ENCODE data around the gene DIP2C.
"Not testable (repeated sequence)": the region's sequence is repeated elsewhere in the genome, so short reads cannot be mapped to it uniquely, and the experiment has no call there.

DIP2C gene

DNA sequence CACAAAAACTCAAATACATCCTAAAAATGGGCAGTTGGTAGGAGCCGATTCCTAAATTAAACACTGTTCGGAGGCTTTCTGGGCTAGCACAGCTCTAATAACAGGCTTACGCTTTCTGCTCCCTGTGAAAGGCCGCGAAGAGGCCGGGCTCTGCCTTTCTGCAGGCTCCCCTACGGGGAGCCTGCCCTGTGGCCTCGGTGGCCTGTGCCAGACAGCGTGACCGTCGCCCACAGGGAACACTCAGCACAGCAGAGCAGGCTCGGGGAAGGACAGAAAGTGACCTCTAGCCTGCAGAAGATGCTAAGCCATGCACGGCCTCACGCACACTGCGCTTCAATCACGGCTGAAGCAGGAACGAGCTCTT lies 64.2 kb downstream of the DIP2C start:
- no peak for DNase-seq

DNA sequence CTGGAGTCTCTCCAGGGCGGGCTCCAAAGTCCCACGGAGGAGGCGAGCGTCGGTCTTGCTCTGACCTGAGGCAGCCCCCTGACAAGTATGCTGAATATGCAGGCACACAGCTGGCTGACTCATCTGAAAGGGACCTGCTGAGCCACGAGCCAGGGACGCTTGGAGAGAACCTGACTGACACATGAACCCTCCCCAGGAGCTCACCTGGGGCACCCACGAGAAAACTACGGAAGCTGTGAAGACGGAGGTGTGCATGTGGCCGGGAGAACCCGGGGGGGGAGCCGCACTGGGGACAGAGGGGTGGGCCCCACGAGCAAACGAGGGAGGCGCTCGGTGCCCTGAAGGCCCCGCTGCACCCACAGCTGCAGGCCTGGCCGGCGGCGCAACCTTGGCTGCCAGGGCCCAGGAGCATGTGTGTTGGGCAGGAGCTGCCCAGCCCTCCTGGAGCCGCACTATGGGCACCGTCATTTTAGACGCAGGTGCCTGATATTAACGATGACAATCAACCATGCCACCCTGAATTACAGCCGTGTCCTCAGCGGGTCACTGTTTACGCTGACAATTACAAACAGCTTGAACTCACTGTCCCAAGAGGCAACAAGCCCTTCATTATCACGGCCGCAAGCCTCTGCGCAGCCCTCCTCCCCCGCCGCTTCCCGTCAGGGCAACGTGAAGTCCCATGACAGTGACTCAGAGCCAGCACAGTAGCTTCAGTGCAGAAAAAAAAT lies 64.7 kb downstream of the DIP2C start:
- peak; percentile 73 for DNase-seq

DNA sequence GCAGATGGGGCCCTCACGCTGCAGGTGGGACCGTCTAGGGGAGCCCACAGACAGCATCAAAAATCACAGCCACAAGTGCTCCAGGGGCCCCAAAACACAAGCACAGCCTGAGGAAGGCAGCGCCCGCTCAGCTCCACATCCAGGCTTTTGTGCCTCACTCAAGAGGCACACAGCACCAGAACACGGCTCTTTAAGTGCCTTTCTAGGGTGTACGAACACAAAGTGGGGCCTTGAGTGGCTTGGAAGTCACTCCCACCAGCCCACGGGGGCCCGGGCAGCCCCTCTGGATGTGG lies 65.2 kb downstream of the DIP2C start:
- no peak for DNase-seq

DNA sequence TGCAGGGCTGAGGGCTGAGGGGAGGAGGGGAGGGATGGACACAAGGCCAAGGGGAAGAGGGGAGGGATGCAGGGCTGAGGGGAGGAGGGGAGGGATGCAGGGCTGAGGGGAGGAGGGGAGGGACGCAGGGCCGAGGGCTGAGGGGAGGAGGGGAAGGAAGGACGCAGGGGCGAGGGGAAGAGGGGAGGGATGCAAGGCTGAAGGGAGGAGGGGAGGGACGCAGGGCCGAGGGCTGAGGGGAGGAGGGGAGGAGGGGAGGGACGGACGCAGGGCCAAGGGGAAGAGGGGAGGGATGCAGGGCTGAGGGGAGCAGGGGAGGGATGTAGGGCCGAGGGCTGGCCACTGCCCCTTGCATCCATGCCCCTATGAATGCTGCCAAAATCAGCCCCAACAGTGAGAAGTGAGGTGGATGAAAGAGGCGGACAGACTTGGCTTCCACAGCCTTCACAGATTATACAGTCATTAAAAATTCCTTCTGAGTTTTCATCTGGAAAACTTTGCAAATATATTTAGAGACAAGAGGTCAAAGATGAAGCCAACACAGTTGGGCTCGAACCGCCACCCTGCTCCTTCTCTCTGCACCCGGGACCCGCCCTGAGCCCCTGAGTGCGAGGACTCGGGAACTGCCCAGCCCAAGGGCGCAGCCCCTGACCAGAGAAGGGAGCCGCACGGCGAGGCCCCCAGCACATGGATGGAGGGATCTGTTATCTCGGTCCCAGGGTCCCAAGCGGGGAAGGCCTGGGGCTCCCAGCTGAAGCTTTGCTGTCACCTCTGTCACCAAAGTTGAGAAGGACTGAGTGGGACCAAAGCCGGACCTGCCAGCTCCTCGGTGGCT lies 65.8 kb downstream of the DIP2C start:
- no peak for DNase-seq

DNA sequence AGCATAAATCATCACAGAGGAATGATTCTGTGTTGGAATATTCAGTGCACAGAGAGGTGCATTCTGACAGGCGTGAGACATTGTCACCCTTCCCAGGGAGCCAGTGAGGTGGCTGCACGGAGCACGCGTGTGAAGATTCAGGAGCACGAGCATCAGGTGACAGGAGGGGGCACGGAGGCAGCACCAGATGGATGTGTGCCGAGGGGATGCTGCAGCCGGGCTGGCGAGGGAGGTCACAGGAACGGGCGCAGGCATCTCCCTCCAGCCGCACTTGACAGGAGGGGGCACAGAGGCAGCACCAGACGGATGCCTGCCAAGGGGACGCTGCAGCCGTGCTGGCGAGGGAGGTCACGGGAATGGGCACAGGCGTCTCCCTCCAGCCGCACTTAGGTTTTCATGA lies 66.5 kb downstream of the DIP2C start:
- DNase-seq, result no peak

DNA sequence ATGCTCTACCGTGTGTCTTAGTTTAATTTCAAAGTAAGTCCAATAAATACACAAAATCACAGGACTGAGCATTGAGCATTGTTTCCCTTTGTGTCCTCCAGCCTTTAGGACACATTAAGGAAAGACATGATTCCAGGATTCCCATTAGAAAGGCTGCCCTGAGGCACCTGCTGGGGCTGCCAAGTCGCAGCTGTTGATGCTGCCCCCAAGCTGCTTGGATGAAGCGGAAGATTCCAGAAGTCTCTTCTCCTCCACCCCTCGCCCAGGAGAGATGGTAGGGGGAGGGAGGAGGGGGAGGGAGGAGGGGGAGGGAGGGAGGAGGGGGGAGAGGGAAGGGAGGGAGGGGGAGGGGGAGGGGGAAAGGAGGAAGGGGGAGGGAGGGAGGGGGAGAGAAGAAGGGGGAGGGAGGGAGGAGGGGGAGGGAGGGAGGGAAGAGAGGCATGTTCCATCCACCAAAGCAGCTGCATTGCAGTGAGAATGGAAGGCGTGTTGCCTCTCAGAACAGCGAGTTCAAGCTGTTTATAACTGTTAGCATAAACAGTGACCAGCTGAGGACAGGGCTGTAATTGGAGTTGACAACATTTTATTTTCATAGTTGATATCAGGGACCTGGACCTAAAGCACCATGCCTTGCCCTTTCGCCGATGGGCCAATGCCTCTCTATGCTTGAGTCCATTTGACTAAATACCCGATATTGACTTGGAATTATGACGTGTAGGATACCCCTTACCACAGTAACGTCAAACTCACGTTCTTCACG lies 67.3 kb downstream of the DIP2C start:
- no peak for DNase-seq

DNA sequence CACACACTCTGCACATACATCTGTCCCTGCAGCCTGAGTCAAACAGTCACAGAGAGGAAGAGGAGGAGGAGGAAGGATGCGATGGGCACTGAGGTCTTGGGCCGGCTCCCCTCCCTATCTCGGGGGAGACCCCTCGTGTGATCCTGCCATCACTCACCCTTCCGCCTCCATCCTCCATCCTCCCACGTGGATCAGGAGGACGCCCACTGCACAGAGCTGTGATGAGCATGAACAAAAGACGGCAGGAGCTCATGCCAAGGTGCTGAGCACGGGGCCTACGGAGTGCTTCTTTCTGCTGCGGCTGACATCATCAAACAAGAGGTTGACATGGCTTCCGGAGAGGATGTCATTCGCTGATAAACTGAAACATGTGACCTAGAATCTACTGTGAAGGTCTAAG lies 68.0 kb downstream of the DIP2C start:
- no peak for DNase-seq

DNA sequence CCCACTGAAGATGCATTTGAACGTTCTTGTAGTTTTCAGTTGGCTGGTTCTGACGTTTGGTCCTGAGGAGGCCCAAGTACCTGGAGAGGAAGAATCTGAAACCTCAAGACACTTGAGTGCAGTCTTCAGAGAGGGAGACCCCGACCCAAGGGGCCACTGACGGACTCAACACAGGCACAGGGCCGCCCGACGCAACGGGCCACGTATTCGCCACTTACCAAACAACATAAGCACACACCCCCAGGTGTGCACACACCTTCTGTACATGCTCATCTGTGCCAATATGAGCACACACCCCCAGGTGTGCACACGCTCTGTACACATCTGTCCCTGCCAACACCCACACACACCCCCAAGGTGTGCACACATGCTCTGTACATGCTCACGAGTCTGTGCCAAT lies 68.5 kb downstream of the DIP2C start:
- no peak for DNase-seq

DNA sequence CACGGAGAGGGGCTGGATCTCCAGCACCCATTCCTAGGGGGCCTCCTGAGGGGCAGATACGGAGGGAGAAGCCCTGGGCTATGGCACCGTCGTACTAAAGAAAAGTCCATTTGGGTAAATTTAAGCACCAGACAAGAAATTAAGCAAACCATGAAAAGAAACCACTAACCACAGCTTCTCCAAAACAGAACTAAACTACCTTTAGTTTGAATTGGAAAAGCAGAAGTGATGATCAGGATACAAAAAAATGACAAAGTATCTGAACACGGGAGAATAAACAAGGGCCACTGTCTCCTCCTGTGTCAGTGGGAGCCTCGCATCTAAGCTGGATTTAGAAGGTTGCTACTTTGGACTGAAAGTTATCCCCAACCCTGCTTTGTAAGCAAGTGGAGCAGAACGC lies 69.1 kb downstream of the DIP2C start:
- no peak for DNase-seq

DNA sequence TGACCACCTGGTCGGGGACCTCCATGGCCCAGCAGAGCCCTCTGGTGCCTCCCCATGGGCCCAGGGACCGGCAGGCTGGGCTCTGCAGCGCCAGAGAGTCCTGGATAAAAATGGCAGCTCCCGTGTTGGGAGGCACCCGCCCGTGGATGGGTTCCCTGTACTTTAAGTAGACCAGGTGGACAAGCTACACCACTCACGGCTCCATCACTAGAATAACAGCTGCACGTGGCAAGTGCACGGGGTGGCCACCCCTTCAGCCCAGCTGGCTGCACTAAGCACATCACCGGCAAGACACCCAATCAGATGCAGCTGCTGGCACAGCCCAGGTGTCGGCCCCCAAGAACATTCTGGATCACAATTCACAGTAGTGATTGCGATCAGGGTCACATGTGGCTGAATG lies 69.8 kb downstream of the DIP2C start:
- DNase-seq, result no peak

DNA sequence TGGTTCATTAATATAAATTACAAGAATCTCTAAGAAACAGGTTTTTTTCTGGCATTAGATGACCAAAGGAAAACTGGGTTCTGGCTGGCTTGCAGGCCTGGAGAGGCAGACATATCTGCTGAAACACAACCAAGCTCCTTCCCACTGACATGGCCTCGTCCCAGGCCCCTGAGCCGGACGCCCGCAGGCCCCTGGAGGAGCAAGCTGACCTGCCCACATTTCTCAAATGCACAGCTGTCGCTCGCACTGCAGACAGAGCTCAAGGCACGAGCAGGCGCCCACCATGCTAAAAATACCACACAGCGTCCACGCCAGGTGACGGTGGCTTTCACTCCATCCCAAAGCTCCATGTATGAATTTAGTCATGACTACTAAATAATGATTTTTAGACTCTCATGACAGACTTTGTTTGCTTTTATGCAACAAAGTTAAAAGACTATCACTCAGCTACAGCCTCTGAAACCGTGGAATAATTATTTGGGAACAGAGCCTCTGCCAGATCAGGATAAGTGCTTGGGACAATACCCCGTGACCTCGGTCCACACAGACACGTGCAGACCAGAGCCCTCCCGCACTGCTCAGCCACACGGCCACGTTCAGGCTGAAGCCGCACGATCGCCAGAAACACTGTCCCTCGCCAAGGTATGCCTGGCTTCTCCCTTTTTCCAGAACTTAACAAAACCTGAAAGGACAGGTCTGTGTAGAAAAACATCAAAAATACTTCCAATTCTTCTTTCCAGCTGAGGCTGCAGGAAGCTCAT lies 71.1 kb downstream of the DIP2C start:
- no peak for DNase-seq

DNA sequence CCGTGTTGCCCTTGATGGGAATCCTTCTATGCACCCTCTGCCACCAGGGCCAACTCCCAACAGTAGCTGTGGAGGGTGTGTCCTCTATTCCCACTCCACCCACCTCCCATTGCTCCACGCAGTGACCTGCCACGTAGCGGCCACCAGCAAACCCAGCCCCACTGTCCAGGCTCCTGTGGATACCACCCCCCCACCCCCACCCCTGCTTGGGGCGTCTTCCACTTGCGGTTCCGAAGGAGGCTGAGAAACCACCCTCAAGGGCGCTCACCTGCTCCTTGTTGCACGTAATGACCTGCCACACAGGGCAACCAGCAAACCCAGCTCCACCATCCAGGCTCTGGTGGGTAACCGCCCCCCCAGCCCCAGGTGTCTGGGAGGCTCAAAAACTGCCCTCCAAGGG lies 72.0 kb downstream of the DIP2C start:
- no peak for DNase-seq

DNA sequence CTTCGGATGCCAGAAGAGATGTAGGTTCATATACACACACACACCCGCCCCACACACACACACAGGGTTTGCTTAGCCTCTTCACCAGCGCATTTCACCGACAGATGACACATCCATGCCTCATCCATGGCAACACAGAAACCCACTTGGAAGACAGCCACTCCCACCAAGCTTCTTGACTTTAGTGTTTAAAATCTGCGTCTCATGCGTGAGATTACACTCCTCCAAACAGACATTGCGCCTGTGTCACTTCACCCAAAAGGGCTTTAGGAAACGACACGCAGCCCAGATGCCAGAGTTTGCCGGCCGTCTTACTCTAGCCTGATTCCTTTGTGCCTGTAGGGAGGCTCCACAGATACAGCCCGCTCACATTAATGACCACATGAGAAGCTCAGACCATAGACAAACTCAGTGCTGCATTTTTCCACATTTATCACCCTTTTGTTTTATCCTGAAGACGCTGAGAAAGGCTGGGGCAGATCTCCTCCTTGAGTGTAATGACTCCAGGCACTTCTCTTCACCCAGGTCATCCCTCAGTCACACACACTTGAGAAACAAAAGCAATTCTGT lies 73.8 kb downstream of the DIP2C start:
- DNase-seq, result no peak

DNA sequence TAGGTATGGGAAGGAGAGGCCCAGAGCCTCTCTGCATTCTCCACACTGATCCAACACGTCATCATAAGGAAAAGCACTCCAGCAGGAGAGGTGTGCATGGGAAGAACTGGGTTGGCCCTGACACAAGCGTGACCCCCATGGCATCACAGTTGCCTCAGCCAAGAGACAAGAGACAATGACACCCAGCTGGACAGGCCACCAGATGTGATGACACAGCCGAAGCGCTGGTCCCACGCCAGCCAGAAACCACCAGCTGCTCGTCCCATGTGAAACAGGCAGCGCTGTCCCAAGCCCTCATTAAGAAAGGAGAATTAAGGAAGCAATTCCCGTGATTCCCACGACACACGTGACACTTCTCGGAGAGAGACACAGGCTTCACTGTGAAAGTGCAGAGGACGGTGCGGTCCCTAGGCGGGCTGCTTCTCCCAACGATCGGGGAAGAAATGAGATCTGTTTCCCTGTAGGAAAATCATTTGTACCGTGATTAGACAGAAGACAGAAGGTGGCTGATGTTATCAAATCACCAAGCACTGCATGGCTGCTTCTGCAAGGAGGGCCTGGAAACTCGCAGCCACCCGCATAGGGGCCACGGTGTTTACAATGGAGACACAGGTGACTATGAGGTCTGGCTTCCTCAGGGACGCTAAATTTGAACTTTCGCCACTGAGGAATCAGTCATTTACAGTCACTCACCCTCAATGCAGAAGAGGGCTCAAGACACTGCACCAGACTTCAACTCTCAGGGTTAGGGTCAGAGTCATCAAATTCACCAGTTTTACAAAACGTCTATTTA lies 74.5 kb downstream of the DIP2C start:
- DNase-seq, result no peak

DNA sequence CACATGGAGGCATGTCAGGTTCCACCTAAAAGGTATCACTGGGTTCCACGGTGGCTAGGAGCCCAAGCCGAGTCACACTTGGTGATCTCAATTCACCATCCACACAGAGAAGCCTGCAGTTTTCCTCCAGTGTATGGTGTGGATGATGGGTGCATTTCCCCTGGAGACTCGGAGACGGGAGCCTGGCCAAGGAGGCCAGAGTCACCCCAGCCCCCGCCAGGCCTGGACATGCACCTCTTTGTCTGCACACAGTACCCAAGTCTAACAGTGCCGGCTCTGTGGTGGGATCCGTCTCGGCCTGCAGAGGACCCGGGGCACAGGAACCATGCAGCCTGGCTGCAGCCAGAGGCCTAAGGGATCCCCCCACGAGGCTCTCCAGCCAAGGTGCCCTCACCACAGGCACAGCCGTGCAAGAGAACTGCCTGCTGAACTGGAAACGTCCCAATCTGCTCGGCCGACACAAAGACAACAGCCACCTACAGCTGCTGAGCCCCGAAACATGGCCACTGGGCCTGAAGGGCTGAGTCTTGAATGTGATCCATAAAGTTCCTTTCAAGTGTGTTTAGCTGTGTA lies 75.2 kb downstream of the DIP2C start:
- no peak for DNase-seq

DNA sequence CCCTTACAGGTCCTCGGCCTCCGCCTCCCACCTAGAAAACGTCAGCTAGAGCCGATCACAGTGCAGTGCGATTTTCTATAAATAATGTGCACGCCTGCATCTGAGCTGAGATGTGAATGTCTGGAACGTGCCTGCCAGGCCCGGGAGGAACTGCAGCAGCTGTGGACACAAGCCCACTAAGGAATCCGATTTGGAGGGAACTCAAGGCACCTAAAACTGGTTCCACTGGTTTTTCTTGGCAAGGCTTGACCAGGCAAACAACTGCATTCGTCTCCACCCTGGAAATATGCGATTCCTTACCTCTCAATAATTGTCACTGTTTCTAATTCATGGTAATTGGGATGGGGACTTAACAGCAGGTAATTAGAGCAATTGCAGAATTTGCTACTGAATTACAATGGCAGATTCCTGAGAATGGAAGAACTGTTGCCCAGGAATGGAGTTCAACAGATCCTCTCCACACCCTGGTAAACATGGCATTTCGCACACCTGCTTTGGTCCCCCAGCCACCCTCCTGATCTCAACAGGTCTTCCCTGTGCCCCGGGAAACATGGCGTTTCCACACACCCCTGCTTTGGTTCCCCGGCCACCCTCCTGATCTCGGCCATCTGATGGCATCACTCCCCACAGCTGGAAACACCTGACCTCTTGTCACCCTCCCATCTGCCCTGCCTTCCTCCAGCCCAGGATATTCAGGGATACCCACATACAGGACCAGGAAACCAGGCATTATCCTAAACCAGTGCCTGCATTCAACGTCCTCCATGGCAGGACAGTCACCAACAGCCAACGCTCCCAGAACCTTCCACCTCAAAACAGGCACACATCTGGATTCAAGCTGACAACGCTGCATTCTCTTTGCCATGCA lies 76.0 kb downstream of the DIP2C start:
- peak; percentile 80 for DNase-seq

DNA sequence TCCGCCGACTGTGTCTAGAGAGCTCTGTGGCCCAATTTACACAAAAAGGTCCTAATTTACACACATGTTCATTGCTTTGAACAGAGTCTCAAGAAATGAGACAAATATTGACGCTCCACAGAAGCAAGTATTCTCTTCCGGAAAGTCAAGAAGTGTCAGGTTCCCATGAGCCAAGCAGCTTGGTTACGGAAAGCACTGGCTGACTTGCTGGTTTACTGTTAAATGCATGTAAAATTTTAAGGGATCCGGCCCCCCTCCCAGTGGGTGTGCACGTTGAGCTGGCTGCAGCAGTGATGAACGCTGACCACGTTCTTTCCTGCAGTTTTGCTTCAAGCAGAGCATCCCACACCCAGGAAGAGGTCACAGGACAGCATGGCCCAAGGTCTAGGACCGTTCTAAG lies 76.8 kb downstream of the DIP2C start:
- no peak for DNase-seq

DNA sequence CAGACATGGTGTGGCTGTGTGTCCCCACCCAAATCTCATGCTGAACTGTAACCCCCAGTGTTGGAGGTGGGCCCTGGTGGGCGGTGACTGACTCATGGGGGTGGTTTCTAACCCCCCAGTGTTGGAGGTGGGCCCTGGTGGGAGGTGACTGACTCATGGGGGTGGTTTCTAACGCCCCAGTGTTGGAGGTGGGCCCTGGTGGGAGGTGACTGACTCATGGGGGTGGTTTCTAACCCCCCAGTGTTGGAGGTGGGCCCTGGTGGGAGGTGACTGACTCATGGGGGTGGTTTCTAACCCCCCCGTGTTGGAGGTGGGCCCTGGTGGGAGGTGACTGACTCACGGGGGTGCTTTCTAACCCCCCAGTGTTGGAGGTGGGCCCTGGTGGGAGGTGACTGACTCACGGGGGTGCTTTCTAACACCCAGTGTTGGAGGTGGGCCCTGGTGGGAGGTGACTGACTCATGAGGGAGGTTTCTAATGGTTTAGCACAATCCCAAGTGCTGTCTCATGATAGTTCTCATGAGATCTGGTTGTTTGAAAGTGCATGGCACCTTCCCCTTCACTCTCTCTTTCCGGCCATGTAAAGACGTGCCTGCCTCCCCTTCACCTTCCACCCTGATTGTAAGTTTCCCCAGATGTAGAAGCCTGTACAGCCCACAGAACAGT lies 78.7 kb downstream of the DIP2C start:
- not testable (repeated sequence) for DNase-seq

DNA sequence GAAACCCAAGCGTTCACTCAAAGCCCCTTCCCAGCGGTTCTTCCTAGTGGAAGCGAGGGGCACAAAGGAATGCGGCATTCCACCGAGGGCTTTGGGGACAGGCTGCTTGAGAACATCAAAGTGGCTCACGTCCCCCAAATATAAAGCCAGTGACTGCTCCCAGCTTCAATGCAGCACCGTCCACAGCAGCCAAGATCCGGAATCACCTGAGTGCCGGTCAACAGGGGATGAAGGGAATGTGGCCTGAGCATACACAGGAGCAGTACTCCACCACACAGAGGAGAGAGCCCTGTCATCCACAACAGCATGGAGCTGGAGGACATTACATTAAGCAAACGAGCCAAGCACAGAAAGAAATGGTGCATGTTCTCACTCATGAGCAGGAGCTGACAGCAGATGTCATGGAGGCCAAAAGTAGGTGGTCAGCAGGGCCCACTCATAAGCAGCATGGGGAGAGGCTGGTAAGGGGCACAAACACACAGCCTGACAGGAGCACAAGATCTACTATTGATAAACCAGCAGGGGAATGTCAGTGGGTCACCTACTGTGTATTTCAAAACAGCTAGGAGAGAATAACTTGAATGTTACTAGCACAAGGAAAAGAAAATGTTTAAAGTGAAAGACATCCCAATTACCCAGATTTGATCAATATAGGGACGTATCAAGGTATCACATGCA lies 79.5 kb downstream of the DIP2C start:
- DNase-seq, result no peak

DNA sequence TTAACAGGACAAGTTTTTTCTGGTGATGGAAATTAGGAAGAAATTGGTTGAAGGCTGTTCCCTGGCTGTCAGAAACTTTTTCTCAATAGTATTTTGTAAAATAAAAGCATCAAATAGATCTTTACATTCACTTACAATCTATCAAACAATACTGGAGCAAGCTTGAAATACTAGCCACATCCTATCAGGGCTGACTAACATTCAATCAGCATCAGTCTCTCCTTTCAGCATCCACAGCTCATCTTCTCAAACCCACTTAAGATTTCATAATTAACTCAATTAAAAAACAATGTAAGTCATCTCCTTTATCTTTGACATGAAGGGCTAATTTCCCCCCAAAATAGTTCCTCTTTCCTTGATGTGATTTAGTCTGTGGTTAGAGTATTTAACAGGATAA lies 80.2 kb downstream of the DIP2C start:
- DNase-seq, result no peak

Measured in NCI-H774 (cell line).